HepG2 (cell line): Measurements from ENCODE around the gene PRDX2. TPM values are rescaled to one million over a fixed set of nuclear protein-coding genes. Genes with fewer than 3 reads are reported as not detected.
A peak's percentile ranks its signal among the peaks of the same experiment; 100 is the strongest.

Experiments
- EED ChIP-seq: sonication (generic); formaldehyde crosslinking; IDR thresholded peaks from 2 replicates; pipeline ENCODE4 v1.5.0; 2020; ENCODE audit warnings: mild to moderate bottlenecking, missing genetic modification reagents
- GFI1 ChIP-seq: sonication (generic); formaldehyde crosslinking; IDR thresholded peaks from 2 replicates; pipeline ENCODE4 v1.5.0; 2020; ENCODE audit warnings: missing genetic modification reagents, mild to moderate bottlenecking, borderline replicate concordance
- JUN ChIP-seq: sonication (generic); formaldehyde crosslinking; IDR thresholded peaks from 2 replicates; pipeline ENCODE4 v1.4.0; 2020; ENCODE audit warnings: mild to moderate bottlenecking, missing genetic modification reagents
- NFATC3 ChIP-seq: sonication (generic); formaldehyde crosslinking; IDR thresholded peaks from 2 replicates; pipeline ENCODE4 v1.5.1; 2020; ENCODE audit warnings: mild to moderate bottlenecking, missing genetic modification reagents
- SIN3A ChIP-seq: IDR thresholded peaks from 2 replicates; pipeline ENCODE4 v1.6.1; 2011; ENCODE audit warnings: low read depth, mild to moderate bottlenecking, control low read depth, low read length, borderline replicate concordance
- TAF1 ChIP-seq: sonication (generic); formaldehyde crosslinking; IDR thresholded peaks from 2 replicates; pipeline ENCODE4 v1.4.0; 2020; ENCODE audit warnings: missing genetic modification reagents
- TCF7L2 ChIP-seq: IDR thresholded peaks from 2 replicates; pipeline ENCODE4 v1.6.1; 2011; ENCODE audit warnings: mild to moderate bottlenecking, low read depth, low read length, moderate library complexity
- TMF1 ChIP-seq: sonication (generic); formaldehyde crosslinking; IDR thresholded peaks from 2 replicates; pipeline ENCODE4 v1.8.1; 2022; ENCODE audit warnings: low read depth, missing genetic modification reagents
- ZNF180 ChIP-seq: sonication (generic); formaldehyde crosslinking; IDR thresholded peaks from 2 replicates; pipeline ENCODE4 v1.4.0; 2020; ENCODE audit warnings: low read depth, missing genetic modification reagents, borderline replicate concordance
- ZNF577 ChIP-seq: sonication (generic); formaldehyde crosslinking; IDR thresholded peaks from 2 replicates; pipeline ENCODE4 v1.4.0; 2020; ENCODE audit warnings: mild to moderate bottlenecking, low read depth, missing genetic modification reagents, borderline replicate concordance
- ZNF777 ChIP-seq: sonication (generic); formaldehyde crosslinking; IDR thresholded peaks from 2 replicates; pipeline ENCODE4 v1.4.0; 2020; ENCODE audit warnings: missing genetic modification reagents
- ZNF883 ChIP-seq: sonication (generic); formaldehyde crosslinking; IDR thresholded peaks from 2 replicates; pipeline ENCODE4 v1.5.1; 2020; ENCODE audit warnings: mild to moderate bottlenecking, missing genetic modification reagents; ENCODE audit errors: not compliant biosample characterization
- polyA plus RNA-seq, 8 experiments: library from polyadenylated mRNA; depleted of rRNA in 3 of 8; stranded (reverse) in 7 of 8; unstranded in 1 of 8; fragments of >200 nt; fragmentation: Illumina TruSeq in 4 of 8; extraction: Trizol in 4 of 8; gene quantifications; 2 replicates each; pipeline versions ENCODE4 v1.2.1 to v1.2.3, GENCODE V29; 2011 to 2016; ENCODE audit warnings: low read depth in 4 of 8, missing spikeins in 1 of 8, mixed read lengths in 1 of 8; ENCODE audit not compliant: insufficient read depth in 1 of 8
- total RNA-seq, 5 experiments: library from RNA; depleted of rRNA; stranded (reverse); fragments of >200 nt; fragmentation: Illumina TruSeq; extraction: Trizol; gene quantifications; 2 replicates each; pipeline ENCODE4 v1.2.3, GENCODE V29; 2016; ENCODE audit warnings: low read depth in 1 of 5
- TF ChIP-seq, protein P1 (sequence below): sonication (generic); formaldehyde crosslinking; IDR thresholded peaks from 2 replicates; pipeline ENCODE4 v1.4.0; 2020; ENCODE audit warnings: missing genetic modification reagents
- TF ChIP-seq, protein P2 (sequence below): IDR thresholded peaks from 2 replicates; pipeline ENCODE4 v1.6.1; 2018; ENCODE audit warnings: missing genetic modification reagents
- TF ChIP-seq, protein P3 (sequence below): sonication (generic); formaldehyde crosslinking; IDR thresholded peaks from 2 replicates; pipeline ENCODE4 v1.4.0; 2020; ENCODE audit warnings: missing genetic modification reagents
- TF ChIP-seq, protein P4 (sequence below): sonication (generic); formaldehyde crosslinking; IDR thresholded peaks from 2 replicates; pipeline ENCODE4 v1.5.1; 2020; ENCODE audit warnings: missing genetic modification reagents, mild to moderate bottlenecking, borderline replicate concordance
- TF ChIP-seq, protein P5 (sequence below): sonication (generic); formaldehyde crosslinking; IDR thresholded peaks from 2 replicates; pipeline ENCODE4 v1.4.0; 2020; ENCODE audit warnings: mild to moderate bottlenecking, missing genetic modification reagents
- TF ChIP-seq, protein P6 (sequence below): sonication (generic); formaldehyde crosslinking; conservative IDR thresholded peaks from 2 replicates; pipeline ENCODE4 v1.8.1; 2023; ENCODE audit warnings: missing genetic modification reagents
- TF ChIP-seq, protein P7 (sequence below): sonication (generic); formaldehyde crosslinking; IDR thresholded peaks from 2 replicates; pipeline ENCODE4 v1.4.0; 2020; ENCODE audit warnings: missing genetic modification reagents

Gene PRDX2
- total and polyA plus RNA-seq, 2 of the 13 experiments (the other 11 are each of a cell fraction or from before 2014, with no cell fraction given): 218 to 381 TPM

DNA sequence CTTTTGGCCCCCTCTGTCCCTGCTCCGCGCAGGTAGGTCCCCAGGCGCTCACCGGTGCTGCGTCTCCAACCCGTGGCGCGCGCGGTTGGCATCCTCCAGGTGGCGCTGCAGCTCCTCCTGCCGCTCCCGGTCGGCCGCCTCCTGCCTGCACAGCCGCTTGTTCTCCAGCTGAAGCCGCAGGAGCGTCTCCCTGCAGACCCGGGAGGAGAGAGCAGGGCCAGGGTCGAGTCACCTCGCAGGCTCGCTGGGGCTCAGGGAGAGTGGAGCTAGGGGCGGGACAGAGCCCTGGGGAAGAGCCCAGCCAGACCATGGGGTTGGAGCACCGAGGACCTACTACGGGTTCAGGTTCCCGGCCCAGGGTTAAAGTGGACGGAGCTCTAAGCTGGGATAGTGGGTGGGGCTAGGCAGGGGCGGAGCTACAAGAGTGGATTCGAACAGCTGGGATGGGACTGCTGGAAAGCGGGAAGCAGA, 35.5 kb downstream of the PRDX2 start (continued):
- TF ChIP-seq, protein P1, sequence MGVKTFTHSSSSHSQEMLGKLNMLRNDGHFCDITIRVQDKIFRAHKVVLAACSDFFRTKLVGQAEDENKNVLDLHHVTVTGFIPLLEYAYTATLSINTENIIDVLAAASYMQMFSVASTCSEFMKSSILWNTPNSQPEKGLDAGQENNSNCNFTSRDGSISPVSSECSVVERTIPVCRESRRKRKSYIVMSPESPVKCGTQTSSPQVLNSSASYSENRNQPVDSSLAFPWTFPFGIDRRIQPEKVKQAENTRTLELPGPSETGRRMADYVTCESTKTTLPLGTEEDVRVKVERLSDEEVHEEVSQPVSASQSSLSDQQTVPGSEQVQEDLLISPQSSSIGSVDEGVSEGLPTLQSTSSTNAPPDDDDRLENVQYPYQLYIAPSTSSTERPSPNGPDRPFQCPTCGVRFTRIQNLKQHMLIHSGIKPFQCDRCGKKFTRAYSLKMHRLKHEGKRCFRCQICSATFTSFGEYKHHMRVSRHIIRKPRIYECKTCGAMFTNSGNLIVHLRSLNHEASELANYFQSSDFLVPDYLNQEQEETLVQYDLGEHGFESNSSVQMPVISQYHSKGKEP (CRISPR knock-in tag): no peak
- TF ChIP-seq ZNF883 (CRISPR knock-in tag) (no peak), TCF7L2 (no peak), EED (CRISPR knock-in tag) (no peak), TMF1 (CRISPR knock-in tag) (no peak), ZNF180 (CRISPR knock-in tag) (no peak), TAF1 (no peak), ZNF577 (CRISPR knock-in tag) (no peak), GFI1 (CRISPR knock-in tag) (no peak), JUN (no peak), SIN3A (no peak), ZNF777 (CRISPR knock-in tag) (peak; percentile 57), NFATC3 (no peak)
- TF ChIP-seq, protein P2, sequence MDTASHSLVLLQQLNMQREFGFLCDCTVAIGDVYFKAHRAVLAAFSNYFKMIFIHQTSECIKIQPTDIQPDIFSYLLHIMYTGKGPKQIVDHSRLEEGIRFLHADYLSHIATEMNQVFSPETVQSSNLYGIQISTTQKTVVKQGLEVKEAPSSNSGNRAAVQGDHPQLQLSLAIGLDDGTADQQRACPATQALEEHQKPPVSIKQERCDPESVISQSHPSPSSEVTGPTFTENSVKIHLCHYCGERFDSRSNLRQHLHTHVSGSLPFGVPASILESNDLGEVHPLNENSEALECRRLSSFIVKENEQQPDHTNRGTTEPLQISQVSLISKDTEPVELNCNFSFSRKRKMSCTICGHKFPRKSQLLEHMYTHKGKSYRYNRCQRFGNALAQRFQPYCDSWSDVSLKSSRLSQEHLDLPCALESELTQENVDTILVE: peak; percentile 48; the same call in 1 of the 2 replicates
- TF ChIP-seq, protein P3, sequence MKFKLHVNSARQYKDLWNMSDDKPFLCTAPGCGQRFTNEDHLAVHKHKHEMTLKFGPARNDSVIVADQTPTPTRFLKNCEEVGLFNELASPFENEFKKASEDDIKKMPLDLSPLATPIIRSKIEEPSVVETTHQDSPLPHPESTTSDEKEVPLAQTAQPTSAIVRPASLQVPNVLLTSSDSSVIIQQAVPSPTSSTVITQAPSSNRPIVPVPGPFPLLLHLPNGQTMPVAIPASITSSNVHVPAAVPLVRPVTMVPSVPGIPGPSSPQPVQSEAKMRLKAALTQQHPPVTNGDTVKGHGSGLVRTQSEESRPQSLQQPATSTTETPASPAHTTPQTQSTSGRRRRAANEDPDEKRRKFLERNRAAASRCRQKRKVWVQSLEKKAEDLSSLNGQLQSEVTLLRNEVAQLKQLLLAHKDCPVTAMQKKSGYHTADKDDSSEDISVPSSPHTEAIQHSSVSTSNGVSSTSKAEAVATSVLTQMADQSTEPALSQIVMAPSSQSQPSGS (CRISPR knock-in tag): no peak
- TF ChIP-seq, protein P4, sequence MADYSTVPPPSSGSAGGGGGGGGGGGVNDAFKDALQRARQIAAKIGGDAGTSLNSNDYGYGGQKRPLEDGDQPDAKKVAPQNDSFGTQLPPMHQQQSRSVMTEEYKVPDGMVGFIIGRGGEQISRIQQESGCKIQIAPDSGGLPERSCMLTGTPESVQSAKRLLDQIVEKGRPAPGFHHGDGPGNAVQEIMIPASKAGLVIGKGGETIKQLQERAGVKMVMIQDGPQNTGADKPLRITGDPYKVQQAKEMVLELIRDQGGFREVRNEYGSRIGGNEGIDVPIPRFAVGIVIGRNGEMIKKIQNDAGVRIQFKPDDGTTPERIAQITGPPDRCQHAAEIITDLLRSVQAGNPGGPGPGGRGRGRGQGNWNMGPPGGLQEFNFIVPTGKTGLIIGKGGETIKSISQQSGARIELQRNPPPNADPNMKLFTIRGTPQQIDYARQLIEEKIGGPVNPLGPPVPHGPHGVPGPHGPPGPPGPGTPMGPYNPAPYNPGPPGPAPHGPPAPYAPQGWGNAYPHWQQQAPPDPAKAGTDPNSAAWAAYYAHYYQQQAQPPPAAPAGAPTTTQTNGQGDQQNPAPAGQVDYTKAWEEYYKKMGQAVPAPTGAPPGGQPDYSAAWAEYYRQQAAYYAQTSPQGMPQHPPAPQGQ: no peak
- TF ChIP-seq, protein P5, sequence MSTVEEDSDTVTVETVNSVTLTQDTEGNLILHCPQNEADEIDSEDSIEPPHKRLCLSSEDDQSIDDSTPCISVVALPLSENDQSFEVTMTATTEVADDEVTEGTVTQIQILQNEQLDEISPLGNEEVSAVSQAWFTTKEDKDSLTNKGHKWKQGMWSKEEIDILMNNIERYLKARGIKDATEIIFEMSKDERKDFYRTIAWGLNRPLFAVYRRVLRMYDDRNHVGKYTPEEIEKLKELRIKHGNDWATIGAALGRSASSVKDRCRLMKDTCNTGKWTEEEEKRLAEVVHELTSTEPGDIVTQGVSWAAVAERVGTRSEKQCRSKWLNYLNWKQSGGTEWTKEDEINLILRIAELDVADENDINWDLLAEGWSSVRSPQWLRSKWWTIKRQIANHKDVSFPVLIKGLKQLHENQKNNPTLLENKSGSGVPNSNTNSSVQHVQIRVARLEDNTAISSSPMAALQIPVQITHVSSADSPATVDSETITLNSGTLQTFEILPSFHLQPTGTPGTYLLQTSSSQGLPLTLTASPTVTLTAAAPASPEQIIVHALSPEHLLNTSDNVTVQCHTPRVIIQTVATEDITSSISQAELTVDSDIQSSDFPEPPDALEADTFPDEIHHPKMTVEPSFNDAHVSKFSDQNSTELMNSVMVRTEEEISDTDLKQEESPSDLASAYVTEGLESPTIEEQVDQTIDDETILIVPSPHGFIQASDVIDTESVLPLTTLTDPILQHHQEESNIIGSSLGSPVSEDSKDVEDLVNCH (CRISPR knock-in tag): no peak
- TF ChIP-seq, protein P6, sequence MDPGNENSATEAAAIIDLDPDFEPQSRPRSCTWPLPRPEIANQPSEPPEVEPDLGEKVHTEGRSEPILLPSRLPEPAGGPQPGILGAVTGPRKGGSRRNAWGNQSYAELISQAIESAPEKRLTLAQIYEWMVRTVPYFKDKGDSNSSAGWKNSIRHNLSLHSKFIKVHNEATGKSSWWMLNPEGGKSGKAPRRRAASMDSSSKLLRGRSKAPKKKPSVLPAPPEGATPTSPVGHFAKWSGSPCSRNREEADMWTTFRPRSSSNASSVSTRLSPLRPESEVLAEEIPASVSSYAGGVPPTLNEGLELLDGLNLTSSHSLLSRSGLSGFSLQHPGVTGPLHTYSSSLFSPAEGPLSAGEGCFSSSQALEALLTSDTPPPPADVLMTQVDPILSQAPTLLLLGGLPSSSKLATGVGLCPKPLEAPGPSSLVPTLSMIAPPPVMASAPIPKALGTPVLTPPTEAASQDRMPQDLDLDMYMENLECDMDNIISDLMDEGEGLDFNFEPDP (CRISPR knock-in tag): no peak
- TF ChIP-seq, protein P7, sequence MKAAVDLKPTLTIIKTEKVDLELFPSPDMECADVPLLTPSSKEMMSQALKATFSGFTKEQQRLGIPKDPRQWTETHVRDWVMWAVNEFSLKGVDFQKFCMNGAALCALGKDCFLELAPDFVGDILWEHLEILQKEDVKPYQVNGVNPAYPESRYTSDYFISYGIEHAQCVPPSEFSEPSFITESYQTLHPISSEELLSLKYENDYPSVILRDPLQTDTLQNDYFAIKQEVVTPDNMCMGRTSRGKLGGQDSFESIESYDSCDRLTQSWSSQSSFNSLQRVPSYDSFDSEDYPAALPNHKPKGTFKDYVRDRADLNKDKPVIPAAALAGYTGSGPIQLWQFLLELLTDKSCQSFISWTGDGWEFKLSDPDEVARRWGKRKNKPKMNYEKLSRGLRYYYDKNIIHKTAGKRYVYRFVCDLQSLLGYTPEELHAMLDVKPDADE (CRISPR knock-in tag): no peak
